Measurements from ENCODE around the gene COL9A3.
A peak's percentile ranks its signal among the peaks of the same experiment; 100 is the strongest.

Gene COL9A3

DNA sequence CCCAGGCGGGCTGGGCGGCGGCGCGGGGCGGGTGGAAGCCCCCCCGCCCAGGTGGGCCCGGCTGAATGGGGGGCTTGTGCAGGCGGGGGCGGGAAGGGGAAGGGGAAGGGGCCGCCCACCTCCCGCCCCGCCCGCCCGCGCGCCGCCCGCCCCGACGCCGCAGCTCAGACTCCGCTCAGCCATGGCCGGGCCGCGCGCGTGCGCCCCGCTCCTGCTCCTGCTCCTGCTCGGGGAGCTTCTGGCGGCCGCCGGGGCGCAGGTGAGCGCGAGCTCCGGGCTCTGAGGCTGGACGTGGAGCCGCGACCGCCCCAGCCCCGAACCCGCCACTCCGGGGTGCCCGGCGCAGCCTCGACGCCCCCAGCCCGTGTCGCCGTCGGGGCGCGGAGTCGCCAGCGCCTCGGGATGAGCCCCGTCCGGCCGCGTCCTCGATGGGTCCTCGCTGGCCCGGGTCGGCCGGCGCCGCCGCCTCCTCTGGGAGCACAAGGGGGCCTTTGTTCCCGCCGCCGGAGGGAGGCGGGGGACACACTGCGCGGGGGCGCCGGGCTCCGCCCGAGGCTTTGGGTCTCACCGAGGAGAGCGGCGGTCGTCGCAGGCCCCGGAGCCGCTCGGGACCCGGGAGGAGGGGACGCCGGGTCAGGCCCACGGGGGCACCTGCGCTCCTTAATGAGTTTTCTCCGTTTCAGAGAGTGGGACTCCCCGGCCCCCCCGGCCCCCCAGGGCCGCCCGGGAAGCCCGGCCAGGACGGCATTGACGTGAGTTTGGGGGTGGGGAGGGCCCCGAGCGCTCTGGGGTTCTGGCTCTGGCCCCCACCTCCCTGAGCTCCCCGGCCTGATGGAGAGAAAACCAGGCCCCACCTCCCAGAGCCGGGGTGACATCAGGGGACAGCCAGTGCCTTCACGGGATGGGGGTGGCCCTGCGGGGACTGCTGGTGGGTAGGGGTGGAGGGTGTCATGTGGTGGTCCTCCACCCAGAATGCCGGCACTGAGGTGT lies at the start of gene COL9A3:
Gene COL9A3, plus strand, starts transcription at position 167 of the 990 bp plus-strand sequence. Its CDS starts 15 bp downstream, at position 182.
- DNase-seq, result no peak

DNA sequence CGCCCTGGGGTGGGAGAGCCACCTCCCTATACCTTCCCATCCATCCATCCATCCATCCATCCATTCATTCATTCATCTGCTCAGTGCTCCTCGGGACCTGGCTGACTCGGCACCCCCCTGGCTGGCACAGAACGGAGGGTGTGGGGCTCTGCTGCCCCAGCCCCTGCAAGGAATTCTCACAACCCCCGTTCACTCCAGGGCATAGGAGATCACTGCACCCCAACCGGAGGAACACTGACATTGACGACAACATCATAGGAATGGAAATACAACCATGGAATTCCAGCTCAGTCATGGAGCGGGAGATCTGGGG lies 48.7 kb upstream of the COL9A3 start:
- no peak for DNase-seq

DNA sequence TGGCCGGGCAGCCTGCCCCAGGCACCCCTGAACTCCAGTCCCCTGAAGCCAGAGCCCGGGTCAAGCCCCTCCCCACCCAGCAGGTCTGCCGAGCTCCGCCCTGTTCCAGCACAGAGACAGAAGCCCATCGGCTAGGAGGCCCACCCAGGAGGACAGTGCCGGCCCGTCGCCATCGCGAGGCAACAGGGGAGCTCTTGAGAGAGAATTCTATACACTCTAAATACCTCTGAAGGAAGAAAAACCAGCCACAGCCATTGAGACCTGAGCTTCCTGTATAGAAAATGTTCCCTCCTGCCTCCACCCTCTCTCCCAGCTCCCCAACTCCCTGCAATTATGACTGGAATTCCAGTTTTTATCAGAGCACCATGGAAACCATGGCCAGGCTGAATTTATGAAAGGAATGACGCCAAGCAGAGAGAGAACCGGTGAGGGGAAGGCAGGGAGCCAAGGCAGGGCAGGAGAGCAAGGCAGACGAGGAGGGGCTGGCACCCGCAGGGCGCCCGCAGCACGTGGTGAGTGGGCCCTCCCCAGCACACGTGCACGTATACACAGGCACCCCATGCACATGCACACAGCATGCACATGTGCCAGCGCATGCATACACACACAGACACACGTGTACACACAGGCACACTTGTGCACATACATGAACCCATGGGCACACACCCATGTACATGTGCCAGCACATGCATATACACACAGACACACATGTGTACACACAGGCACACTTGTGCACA lies 48.1 kb upstream of the COL9A3 start:
- no peak for DNase-seq

DNA sequence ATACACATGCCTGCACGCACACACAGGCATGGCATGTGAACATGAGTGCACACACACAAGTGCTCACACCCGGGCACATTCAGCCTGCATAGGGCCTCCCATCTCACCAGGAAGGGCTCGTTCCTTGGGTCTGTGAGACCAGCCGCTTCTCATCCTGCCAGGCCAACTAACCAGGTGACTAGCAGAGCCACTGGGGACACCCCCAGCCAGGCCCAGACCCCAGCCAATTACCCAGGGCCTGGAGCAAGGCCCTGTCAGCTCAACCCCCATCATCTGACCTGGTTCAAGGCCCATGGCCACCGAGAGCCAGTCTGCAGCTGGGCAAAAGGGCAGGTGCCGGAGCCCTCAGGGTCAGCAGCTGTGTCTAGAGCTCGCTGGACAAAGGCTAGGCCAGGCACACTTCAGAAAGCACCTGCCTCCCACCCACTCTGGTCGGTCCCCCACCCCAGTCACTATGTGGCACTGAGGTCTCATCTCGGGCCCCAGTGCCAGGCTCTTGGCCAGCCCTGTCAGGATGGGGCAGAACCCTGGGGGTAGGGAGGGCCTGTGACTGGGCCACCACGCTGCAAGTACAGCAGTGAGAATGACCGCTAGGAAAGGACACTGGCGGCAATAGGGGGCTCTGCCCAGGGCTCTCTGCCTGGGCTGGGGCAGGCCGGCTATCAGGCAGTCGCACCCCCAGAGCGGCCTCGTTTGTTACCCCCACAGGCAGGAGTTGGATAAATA lies 47.3 kb upstream of the COL9A3 start:
- no peak for DNase-seq

DNA sequence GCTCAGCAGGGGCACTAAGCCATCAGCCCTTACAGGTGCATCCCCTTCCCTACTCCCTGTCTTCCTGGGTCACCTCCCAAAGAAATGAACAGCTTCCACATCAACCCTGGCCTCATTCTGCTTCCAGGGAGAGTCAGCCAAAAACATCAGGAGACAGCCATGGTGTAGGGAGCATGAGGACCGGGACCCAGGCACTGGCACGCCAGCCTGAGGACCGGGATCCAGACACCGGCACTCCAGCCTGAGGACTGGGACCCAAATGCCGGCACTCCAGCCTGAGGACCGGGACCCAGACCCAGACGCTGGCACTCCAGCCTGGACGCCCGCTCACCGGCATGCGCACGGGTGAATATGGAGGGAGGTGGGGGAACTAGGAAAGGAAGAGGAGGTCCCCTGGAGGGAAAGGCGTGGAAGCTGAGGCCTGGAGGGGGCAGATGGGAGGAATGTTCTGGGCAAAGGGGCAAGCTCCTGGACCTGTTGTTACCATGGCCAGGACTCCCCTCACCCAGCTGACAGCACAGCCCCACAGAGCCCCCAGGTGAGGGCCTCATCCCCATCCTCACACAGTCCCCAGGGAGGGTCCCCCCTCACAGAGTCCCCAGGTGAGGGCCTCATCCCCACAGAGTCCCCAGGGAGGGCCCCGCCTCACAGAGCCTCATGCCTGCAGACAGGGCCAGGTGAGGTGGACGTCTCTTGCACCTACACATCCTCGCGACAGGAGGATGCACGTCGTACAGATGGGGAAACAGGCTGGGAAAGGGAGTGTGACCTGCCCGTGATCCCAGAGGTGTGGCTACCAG lies 46.5 kb upstream of the COL9A3 start:
- no peak for DNase-seq

DNA sequence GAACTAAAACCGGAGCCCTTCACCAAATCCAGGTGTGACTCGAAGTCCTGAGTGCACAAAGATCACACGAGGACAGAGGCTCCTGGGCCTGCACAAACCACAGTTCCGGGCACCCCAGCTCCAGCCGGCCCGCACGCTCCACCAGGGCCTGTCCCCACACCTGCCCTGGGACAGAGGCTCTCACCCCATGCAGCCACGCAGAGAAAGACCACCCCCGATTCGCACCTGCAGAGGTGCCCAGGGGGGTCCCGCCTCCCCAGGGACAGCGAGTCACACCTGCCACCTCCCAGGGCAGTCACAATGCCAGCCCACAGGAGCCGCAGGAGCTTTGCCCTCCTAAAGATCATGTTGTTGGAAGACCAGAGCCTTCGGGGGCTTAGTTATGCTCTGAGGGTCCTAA lies 45.9 kb upstream of the COL9A3 start:
- DNase-seq, result no peak

DNA sequence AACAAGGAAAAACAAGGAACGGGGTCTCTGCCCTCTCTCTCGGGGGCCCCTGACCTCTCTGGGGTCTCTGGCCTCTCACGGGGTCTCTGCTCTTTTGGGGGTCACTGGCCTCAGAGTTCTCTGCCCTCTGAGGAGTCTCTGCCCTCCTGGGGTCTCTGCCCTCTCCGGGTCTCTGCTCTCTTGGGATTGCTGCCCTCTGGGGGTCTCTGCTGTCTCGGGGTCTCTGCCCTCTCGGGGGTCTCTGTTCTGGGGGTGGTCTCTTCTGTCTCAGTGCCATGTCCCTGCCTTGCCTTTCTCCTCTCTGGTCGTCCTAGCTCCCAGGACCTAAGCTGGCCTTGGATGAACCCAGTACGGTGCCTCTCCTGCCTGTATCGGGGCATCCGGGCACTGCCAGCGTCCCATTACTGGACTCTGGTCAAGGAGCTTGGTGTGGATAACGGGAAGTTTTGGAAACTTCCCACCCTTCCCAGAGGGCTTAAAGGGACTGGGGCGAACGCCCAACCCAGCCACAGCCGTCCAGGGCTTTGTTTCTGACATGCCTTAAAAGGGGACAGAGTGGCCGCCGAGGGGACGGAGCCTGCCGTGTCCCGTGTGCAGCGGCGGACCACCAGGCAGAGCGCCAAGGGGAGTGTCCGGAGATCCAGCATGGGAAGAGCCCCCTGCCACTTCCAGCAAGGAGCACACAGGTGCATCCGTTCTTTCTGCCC lies 45.3 kb upstream of the COL9A3 start:
- DNase-seq, result no peak

DNA sequence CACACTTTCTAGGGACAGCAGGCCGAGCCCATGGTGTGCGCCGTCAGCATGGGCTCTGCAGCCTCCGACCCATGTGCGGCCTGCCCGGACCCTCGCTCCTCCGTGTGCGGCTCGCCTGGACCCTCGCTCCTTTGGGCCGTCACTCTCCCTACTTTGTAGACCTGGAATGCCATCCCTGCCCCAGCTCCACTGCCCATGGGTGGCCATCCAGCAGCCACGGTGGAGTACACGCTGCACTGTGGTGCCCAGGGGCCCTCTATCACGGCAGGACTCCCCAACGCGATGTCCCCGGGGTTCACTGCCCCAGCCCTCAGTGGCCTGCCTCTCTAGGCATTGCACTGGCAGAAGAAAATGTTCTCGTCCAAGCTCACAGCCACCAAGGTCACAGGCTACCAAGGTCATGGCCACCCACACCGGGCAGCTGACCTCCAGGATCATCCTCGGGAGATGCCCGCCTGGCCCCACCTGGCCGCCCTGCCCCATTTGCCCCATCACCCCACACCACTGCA lies 44.7 kb upstream of the COL9A3 start:
- no peak for DNase-seq

DNA sequence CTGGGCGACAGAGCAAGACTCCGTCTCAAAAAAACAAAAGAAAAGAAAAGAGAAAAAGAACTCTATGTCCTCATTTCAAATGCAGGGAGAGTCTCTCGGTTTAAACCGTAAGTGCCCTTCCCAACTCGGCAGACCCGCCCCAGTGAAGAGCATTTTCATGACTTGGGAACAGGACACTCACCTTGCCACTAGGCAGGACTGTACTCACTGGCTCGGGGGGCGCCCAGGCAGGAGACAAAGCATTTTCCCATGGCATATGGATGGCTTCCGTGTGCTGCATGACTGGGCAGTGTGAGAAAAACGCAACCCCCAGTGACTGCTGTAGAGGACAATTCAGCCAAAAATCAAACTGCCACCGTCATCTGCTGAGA lies 44.2 kb upstream of the COL9A3 start:
- DNase-seq, result no peak

DNA sequence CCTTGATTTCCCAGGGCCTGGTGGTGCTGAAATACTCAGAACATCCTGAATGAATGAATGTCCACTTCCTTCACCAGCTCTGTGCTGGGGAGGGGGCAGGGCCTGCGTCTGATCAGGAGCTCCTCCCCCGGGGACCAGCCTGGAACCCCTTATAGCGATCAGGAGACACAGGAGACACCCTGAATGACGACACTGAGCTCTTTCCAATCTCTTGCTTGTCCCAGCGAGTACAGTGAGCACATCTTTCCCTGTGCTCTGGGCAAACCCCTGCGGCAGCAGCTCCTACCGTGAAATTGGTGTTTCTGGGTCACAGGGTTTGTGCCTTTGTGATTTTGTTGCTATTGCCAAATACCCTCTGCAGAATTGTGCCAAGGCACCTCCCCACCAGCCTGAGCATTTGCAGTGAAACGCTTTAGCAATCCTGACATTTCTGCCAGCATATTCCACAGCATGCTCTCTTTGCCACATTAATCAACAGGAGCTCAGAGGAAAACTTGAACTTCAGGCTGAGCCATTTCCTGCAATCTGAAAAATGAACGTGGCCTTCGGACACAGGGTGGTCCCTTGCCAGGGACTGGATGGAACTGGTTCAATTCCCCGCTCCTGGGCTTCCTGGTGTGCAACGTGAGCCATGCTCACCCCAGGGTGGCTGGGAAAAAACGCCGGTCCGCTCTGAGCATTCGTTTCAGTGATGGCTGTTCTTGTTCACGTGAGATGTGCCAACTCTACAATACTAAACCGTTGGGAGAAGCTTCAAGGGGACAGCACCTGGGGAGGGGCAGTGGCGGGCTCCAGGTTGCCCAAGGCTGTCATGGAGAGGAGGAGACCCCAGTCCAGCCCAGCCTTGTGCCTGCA lies 43.6 kb upstream of the COL9A3 start:
- DNase-seq, result no peak

DNA sequence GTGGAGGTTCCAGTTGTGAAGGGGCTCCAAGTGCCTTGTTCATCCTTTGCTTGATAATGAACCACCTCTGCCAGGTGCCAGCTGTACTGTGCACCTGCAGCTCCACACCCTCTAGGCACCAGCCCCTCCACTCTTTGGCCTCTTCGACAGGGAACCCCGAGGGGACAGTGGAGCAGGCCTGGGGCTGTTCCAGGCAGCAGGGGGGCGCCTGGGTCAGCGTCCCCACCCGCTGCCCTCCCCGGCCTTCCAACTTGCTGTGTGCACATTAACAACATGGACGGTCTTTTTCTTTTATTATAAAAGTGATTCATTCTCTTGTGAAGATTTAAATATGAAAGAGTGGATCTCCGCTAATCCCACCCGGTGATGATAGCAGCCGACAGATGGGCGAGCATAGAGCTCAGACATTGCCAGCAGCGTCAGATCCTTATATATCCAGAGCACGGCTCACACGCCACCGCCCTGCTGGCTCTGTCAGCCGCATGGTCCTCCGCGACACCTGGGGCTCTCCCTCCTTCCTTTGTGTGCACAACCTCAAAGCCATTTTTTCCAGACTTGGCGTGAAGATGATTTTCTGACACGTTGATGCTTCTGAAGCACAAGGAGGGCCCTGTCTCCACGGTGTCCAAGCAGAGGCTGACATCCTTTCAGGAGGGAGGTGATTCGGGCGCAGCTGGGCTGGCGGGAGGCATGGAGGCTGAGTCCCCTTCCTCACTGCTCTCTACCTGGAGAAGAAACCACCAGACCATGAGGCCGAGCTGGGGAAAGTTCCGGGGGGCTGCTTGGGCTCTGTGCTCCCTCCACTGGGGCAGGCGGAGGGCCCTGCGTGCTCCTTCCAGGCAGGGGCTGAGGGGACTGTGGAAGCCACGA lies 42.8 kb upstream of the COL9A3 start:
- DNase-seq, result no peak

DNA sequence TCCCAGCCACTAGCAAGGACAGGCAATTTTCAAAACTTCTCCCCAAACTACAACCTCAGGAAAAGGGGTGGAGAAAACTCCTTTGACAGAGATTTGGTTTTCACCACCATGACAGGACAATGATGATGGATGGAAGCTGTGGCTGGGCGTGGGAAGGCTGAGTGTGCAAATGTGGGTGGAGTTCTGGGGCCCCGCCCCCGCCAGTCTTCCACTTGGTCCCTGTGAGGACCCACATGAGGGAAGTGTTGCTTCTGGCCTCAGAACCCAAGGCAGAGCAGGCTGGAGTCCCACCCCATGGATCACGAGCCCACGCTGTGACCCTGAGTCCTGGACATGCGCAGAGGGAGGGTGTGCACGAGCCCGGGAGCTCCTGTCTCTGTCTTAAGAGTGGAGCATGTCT lies 42.1 kb upstream of the COL9A3 start:
- peak; percentile 41 for DNase-seq

DNA sequence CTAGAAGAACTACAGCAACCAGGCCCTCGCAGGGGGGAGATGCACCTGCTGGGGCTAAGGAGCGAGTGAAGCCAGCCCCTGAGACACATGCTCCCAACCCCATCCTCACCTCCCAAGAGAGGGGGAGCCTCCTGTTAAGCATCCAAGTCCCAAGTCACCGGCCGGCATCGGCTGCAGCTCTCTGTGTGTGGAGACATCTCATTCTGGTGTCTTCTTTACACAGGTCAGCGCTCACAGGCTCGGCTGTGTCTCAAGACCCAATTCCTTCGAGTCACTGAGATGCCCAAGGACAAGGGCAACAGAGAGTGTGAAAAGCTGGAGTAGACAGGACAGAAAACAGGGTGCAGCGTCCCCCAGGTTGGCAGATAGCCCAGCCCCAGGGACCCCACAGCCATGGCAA lies 41.6 kb upstream of the COL9A3 start:
- DNase-seq, result no peak

DNA sequence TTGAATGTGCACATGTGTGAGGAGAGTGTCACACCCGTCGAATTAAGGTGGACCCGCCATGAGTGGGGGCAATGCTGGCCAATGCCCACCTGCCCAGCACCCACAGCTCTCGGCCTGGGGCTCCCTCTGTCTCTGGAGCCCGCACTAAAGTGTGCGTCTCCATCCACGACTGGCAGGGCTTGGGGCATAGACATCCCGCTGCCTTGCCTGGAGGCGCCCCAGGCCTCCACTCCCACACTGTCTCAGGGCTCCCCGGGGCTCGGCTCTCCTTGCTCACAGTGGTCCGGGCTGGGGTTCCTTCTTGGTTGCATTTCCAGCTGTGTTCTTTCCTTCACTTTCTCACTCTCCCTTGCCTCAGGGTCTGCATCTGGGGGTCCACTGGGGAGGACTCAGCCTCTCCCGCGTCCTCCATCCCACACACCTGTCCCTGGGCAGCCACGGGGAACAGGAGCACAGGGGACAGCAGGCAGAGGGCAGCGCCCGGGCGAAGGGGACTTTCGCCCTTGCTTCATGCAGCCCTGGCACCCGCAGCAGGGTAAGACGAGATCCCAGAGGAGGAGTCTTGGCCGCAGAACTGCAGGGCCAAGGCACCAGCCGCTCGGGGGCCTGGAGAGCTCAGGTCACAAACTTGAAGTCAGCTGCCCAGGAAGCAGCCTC lies 40.7 kb upstream of the COL9A3 start:
- DNase-seq, result no peak

DNA sequence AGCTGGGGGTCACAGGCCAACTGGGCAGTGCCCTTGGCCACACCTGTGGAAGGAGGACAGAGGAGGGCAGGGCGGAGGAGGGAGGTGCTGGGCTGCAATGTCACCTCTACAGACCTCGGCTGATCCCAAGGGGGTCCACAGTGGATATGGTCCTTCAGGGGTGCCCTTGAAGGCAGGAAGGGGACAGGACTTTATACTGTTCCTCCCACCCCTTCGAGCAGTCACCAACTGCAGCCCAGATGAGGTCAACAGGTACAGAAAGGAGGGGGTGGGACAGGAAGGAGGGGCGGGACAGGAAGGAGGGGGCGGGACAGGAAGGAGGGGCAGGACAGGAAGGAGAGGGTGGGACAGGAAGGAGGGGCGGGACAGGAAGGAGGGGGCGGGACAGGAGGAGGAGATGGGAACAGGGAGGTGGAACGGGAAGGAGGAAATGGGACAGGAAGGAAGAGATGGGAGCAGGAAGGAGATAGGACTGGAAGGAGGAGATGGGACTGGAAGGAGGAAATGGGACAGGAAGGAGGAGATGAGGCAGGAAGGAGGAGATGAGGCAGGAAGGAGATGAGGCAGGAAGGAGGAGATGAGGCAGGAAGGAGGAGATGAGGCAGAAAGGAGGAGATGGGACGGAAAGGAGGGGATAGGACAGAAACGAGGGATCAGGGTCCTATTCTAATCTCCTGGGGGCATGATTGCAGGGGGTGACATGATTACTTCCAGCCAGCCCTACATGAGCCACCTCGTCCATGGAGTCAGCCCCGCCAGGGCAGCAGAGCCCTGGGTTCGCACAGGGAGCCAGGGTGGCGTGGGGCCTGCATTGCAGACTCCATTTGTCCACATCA lies 39.9 kb upstream of the COL9A3 start:
- DNase-seq, result no peak

DNA sequence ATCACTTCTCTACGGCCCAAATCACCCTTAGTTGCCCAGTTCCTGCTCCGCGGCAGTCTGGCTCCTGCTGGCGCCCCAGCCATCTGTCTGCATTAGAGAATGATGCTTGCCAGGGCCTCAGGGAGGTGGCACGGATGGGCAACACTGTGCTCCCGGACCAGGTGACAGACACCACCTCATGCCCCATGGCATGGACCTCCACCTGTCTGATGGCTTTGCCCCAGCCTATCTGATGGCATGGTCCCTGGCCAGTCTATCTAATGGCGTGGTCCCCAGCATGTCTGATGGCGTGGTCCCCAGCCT lies 39.4 kb upstream of the COL9A3 start:
- DNase-seq, result no peak

DNA sequence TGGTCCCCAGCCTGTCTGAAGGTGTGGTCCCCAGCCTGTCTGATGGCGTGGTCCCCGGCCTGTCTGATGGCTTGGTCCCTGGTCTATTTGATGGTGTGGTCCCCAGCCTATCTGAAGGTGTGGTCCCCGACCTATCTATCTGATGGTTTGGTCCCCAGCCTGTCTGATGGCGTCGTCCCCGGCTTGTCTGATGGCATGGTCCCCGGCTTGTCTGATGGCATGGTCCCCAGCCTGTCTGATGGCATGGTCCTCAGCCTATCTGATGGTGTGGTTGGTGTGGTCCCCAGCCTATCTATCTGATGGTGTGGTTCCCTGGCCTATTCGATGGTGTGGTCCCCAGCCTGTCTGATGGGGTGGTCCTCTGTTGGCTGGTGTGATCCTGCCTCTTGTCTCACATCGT lies 38.8 kb upstream of the COL9A3 start:
- DNase-seq, result no peak

DNA sequence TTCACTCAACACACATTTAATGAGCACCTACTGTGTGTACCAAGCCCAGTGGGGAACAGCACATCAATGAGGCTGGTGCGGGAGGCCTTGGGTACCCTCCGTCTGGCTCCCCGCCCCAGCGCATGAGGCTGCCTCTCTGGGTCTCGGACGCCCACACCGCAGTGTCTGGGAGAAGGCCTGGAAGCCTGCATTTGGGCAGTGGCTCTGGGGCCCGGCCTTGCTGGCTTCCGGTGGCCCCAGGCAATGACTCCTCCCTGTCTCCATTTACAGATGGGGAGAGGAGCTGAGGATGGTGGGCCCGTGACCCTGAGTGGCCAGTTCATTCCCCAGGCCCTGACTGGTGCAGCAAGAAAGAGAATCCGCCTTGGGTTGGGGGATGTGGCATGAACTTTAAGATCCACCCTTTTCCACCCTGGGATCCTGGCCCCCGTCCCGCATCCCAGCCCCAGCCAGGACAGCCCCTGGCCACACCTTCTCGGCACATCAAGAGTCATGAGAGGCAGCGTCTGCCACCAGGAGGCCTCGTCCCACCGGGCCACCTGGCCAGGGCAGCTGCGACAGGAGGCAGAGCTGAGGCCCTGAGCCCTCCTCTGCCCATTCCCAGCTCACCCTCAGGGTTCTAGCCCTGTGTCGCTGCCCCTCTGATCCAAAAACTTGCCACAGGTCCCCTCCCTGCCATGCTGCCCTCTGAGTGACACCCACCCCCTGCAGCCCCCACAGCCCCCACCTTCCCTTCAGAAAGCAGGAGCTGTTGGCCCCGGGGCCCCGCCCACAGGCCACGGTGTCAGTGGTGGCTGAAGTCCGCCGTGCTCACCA lies 38.0 kb upstream of the COL9A3 start:
- DNase-seq, result no peak

Data from suppressor macrophage treated with lipopolysaccharide for 4 hours (primary cell).